HEK293 (cell line): ENCODE results near the gene OSBP2.

Experiments
- ATF2 ChIP-seq: fragments of 450-650 bp; formaldehyde crosslinking; IDR thresholded peaks from 2 replicates; pipeline ENCODE4 v1.5.1; 2016; ENCODE audit warnings: missing biosample characterization, missing genetic modification characterization, low read depth
- CTCF ChIP-seq: fragments of 450-650 bp; formaldehyde crosslinking; IDR thresholded peaks from 2 replicates; pipeline ENCODE4 v1.5.1; 2016; ENCODE audit warnings: missing biosample characterization, missing genetic modification characterization
- MYNN ChIP-seq: fragments of 450-650 bp; formaldehyde crosslinking; IDR thresholded peaks from 2 replicates; pipeline ENCODE4 v1.5.1; 2016; ENCODE audit warnings: missing biosample characterization, missing genetic modification characterization, borderline replicate concordance
- PRDM1 ChIP-seq: fragments of 450-650 bp; formaldehyde crosslinking; IDR thresholded peaks from 2 replicates; pipeline ENCODE4; 2016; ENCODE audit warnings: missing biosample characterization, missing genetic modification characterization
- SALL2 ChIP-seq: fragments of 450-650 bp; formaldehyde crosslinking; IDR thresholded peaks from 2 replicates; pipeline ENCODE4 v1.5.0; 2017; ENCODE audit warnings: missing biosample characterization, mild to moderate bottlenecking, missing genetic modification characterization, borderline replicate concordance
- ZBTB21 ChIP-seq: fragments of 450-650 bp; formaldehyde crosslinking; IDR thresholded peaks from 2 replicates; pipeline ENCODE4 v1.5.1; 2017; ENCODE audit warnings: missing biosample characterization, missing genetic modification characterization
- ZNF404 ChIP-seq: fragments of 450-650 bp; formaldehyde crosslinking; IDR thresholded peaks from 2 replicates; pipeline ENCODE4 v1.5.1; 2017; ENCODE audit warnings: missing biosample characterization, missing genetic modification characterization
- ZNF501 ChIP-seq: fragments of 450-650 bp; formaldehyde crosslinking; IDR thresholded peaks from 2 replicates; pipeline ENCODE4 v1.5.1; 2016; ENCODE audit warnings: missing biosample characterization, missing genetic modification characterization
- ZNF544 ChIP-seq: fragments of 450-650 bp; formaldehyde crosslinking; IDR thresholded peaks from 2 replicates; pipeline ENCODE4 v1.5.0; 2017; ENCODE audit warnings: missing biosample characterization, missing genetic modification characterization
- ZNF768 ChIP-seq: fragments of 450-650 bp; formaldehyde crosslinking; IDR thresholded peaks from 2 replicates; pipeline ENCODE4 v1.5.1; 2018; ENCODE audit warnings: missing biosample characterization, mild to moderate bottlenecking, missing genetic modification characterization
- ZNF785 ChIP-seq: fragments of 450-650 bp; formaldehyde crosslinking; IDR thresholded peaks from 2 replicates; pipeline ENCODE4 v1.5.1; 2016; ENCODE audit warnings: missing biosample characterization, missing genetic modification characterization

GRCh38 chr22:30753701-30754100, 59.0 kb downstream of the OSBP2 start:
- no peak for TF ChIP-seq CTCF (tag by site-specific recombination)
- no peak for TF ChIP-seq PRDM1
- no peak for TF ChIP-seq ZNF785 (tag by site-specific recombination)
- TF ChIP-seq ZNF404 (tag by site-specific recombination): no peak
- no peak for TF ChIP-seq ZNF544
- no peak for TF ChIP-seq MYNN (tag by site-specific recombination)
- TF ChIP-seq ZNF768 (tag by site-specific recombination): no peak
- TF ChIP-seq ATF2 (tag by site-specific recombination): no peak
- no peak for TF ChIP-seq SALL2 (tag by site-specific recombination)
- no peak for TF ChIP-seq ZBTB21 (tag by site-specific recombination)
- no peak for TF ChIP-seq ZNF501
